Stomach (tissue), 4 donors: ENCODE results near the gene LRRTM4.

Experiments used
- CTCF ChIP-seq, 7 experiments: fragments of 450-650 bp in 4 of 7; fragments of 200-600 bp in 3 of 7; sonication (generic) in 3 of 7; IDR thresholded peaks; one replicate each; pipeline ENCODE4 v1.5.1; 2016 to 2019; ENCODE audit warnings: antibody characterized with exemption in 7 of 7, control low read depth in 2 of 7, mild to moderate bottlenecking in 1 of 7
- EP300 ChIP-seq: sonication (generic); formaldehyde crosslinking; IDR thresholded peaks from one replicate; pipeline ENCODE4 v1.6.1; 2017; ENCODE audit warnings: antibody characterized with exemption
- POLR2A ChIP-seq, 4 donors: fragments of 450-650 bp; IDR thresholded peaks; one replicate each; pipeline ENCODE4 v1.6.1; 2016; ENCODE audit warnings: antibody characterized with exemption in 4 of 4, control low read depth in 2 of 4, mild to moderate bottlenecking in 1 of 4, moderate library complexity in 1 of 4

GRCh38 chr2:77201755-77202154 is 320.4 kb downstream of the LRRTM4 start:
- TF ChIP-seq CTCF (IDR thresholded peaks at IDR 0.05): no peak
- TF ChIP-seq POLR2A (IDR thresholded peaks at IDR 0.05): no peak
- TF ChIP-seq EP300: no peak
